ENCODE data around the gene RPL37. TPM values are rescaled to one million over a fixed set of nuclear protein-coding genes. Genes with fewer than 3 reads are reported as not detected.

Gene RPL37
- total RNA-seq, 1 donor from 2014 or later, result 1,090 TPM

DNA sequence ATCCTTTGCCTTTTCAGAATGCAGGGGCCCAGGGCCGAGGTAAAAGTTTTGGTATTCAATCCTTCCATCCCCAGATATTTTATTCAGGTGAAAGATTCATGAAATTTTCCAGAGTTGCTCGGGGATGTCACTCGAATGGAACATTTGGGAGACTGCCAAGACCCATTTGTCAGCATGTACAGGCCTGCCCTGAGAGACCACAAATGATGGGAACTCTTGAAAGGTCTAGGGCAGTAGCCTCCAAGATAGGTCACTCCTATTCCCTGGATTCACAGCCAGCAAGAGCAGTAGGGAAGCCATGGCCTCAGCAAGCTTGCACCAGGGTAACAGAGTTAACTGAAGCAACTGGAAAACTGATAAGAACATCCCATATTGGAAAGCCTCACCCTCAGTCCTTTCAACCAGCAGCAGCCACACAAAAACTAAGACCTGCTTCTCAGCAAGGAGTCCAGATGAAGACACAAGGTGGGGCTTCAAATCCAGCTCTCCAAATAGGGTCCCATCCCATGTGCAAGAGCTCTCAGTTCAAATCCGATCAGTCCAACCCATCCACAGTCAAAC, 18.7 kb upstream of the RPL37 start:
- H3K9me3 ChIP-seq (ENCODE audit: insufficient read depth, low read depth, low read length), result no peaks in the 10 kb centered on the region
- Mint-ChIP-seq H3K27me3 (ENCODE audit: low read depth, unreplicated experiment) (no peaks in the 10 kb centered on the region), H3K4me1 (ENCODE audit: low read depth, unreplicated experiment) (no peaks in the 10 kb centered on the region), H3K27ac (ENCODE audit: unreplicated experiment) (no peak overlapping the region), H3K4me3 (ENCODE audit: unreplicated experiment) (no peak overlapping the region), H3K36me3 (ENCODE audit: low read depth, unreplicated experiment) (peaks cover 3% of the 10 kb centered on the region), H3K9me3 (ENCODE audit: unreplicated experiment) (peaks cover 6% of the 10 kb centered on the region)
- H2AFZ ChIP-seq (ENCODE audit: low read depth, low read length), result no peak overlapping the region
- no peaks in the 10 kb centered on the region for H3K27me3 ChIP-seq (ENCODE audit: insufficient read depth, low read length)
- H3K4me1 ChIP-seq (ENCODE audit: insufficient read depth, low read length), result no peaks in the 10 kb centered on the region
- FAIRE-seq (no peak), DNase-seq (ENCODE audit: low read depth) (no peak)
- no peak overlapping the region for H3K9ac ChIP-seq (ENCODE audit: low read length)
- H3K36me3 ChIP-seq (ENCODE audit: insufficient read depth, low read length), result no peaks in the 10 kb centered on the region
- no peaks in the 10 kb centered on the region for H3K79me2 ChIP-seq (ENCODE audit: insufficient read depth, low read length)
- no peak overlapping the region for H3K4me2 ChIP-seq (ENCODE audit: low read length)
- TF ChIP-seq CTCF (IDR thresholded peaks at IDR 0.05; ENCODE audit: insufficient read depth, low read depth, low read length) (no peak), EZH2 (IDR thresholded peaks at IDR 0.05; ENCODE audit: insufficient read depth, low read length) (no peak)
- H3K27ac ChIP-seq (ENCODE audit: low read depth, low read length), result no peak overlapping the region
- no peaks in the 10 kb centered on the region for H4K20me1 ChIP-seq (ENCODE audit: insufficient read depth, low read length)
- no peak overlapping the region for H3K4me3 ChIP-seq (ENCODE audit: insufficient read depth, low read depth, low read length)

DNA sequence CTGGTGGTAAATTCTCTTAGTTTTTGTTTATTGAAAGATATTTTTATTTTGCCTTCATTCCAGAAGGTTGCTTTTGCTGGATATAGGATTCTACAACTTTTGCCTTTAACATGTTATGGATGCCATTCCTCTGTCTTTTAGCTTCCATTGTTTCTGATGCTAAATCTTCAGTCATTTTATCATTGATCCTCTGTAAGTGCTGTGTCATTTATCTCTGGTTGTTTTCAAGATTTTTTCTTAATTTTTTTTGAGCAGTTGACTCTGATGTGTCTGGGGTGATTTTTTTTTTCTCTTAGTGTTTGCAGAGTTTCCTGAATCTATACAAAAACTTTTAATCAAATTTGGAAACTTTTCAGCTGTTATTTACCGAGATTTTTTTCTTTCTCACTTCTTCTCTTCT, 12.5 kb upstream of the RPL37 start:
- H3K36me3 Mint-ChIP-seq (ENCODE audit: low read depth, unreplicated experiment), result no peaks in the 10 kb centered on the region
- Histone ChIP-seq H4K20me1 (ENCODE audit: insufficient read depth, low read length) (no peaks in the 10 kb centered on the region), H3K4me2 (ENCODE audit: low read length) (no peak overlapping the region), H3K27me3 (ENCODE audit: insufficient read depth, low read length) (no peaks in the 10 kb centered on the region), H2AFZ (ENCODE audit: low read depth, low read length) (no peak overlapping the region), H3K79me2 (ENCODE audit: insufficient read depth, low read length) (no peaks in the 10 kb centered on the region), H3K9ac (ENCODE audit: low read length) (no peak overlapping the region), H3K4me3 (ENCODE audit: insufficient read depth, low read depth, low read length) (no peak overlapping the region), H3K36me3 (ENCODE audit: insufficient read depth, low read length) (no peaks in the 10 kb centered on the region), H3K4me1 (ENCODE audit: insufficient read depth, low read length) (no peaks in the 10 kb centered on the region), H3K9me3 (ENCODE audit: insufficient read depth, low read depth, low read length) (no peaks in the 10 kb centered on the region), H3K27ac (ENCODE audit: low read depth, low read length) (no peak overlapping the region)
- H3K27ac Mint-ChIP-seq (ENCODE audit: unreplicated experiment), result no peak overlapping the region
- DNase-seq (ENCODE audit: low read depth) (no peak), FAIRE-seq (no peak)
- TF ChIP-seq EZH2 (IDR thresholded peaks at IDR 0.05; ENCODE audit: insufficient read depth, low read length) (no peak), CTCF (IDR thresholded peaks at IDR 0.05; ENCODE audit: insufficient read depth, low read depth, low read length) (no peak)
- H3K4me3 Mint-ChIP-seq (ENCODE audit: unreplicated experiment), result no peak overlapping the region
- no peaks in the 10 kb centered on the region for H3K27me3 Mint-ChIP-seq (ENCODE audit: low read depth, unreplicated experiment)
- H3K9me3 Mint-ChIP-seq (ENCODE audit: unreplicated experiment), result peaks cover 4% of the 10 kb centered on the region
- H3K4me1 Mint-ChIP-seq (ENCODE audit: low read depth, unreplicated experiment), result no peaks in the 10 kb centered on the region

DNA sequence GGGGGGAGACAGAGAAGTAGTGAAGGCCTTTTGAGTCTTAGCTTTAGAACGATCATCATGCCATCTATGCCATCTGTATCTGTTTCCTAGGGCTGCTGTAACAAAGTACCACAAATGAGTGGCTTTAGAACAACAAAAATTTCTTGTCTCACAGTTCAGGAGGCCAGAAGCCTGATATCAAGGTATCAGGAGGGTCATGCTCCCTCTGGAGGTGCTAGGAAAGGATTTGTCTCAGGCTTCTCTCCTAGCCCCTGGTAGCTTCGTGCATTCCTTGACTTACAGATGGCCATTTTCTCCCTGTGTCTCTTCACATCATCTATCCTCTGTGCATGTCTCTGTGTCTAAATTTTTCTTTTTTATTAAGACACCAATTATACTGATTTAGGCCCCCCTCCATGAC, 11.3 kb upstream of the RPL37 start:
- FAIRE-seq (no peak), DNase-seq (ENCODE audit: low read depth) (no peak)
- Mint-ChIP-seq H3K27ac (ENCODE audit: unreplicated experiment) (no peak overlapping the region), H3K4me1 (ENCODE audit: low read depth, unreplicated experiment) (no peaks in the 10 kb centered on the region), H3K4me3 (ENCODE audit: unreplicated experiment) (no peak overlapping the region), H3K9me3 (ENCODE audit: unreplicated experiment) (no peaks in the 10 kb centered on the region), H3K27me3 (ENCODE audit: low read depth, unreplicated experiment) (no peaks in the 10 kb centered on the region), H3K36me3 (ENCODE audit: low read depth, unreplicated experiment) (no peaks in the 10 kb centered on the region)
- no peak for TF ChIP-seq EZH2 (IDR thresholded peaks at IDR 0.05; ENCODE audit: insufficient read depth, low read length)
- TF ChIP-seq CTCF (IDR thresholded peaks at IDR 0.05; ENCODE audit: insufficient read depth, low read depth, low read length), result no peak
- Histone ChIP-seq H3K27ac (ENCODE audit: low read depth, low read length) (no peak overlapping the region), H3K4me3 (ENCODE audit: insufficient read depth, low read depth, low read length) (no peak overlapping the region), H3K27me3 (ENCODE audit: insufficient read depth, low read length) (no peaks in the 10 kb centered on the region), H3K9me3 (ENCODE audit: insufficient read depth, low read depth, low read length) (no peaks in the 10 kb centered on the region), H3K36me3 (ENCODE audit: insufficient read depth, low read length) (no peaks in the 10 kb centered on the region), H3K4me2 (ENCODE audit: low read length) (no peak overlapping the region), H2AFZ (ENCODE audit: low read depth, low read length) (no peak overlapping the region), H3K4me1 (ENCODE audit: insufficient read depth, low read length) (no peaks in the 10 kb centered on the region), H3K79me2 (ENCODE audit: insufficient read depth, low read length) (no peaks in the 10 kb centered on the region), H3K9ac (ENCODE audit: low read length) (no peak overlapping the region), H4K20me1 (ENCODE audit: insufficient read depth, low read length) (no peaks in the 10 kb centered on the region)
